HUDEP-2 (cell line): ENCODE measurements around the gene SELENOS.
A peak's percentile ranks its signal among the peaks of the same experiment; 100 is the strongest.
"Not testable (repeated sequence)": the region's sequence is repeated elsewhere in the genome, so short reads cannot be mapped to it uniquely, and the experiment has no call there.

Source experiments
- DNase-seq, 76 experiments: peaks; one replicate each; lab custom pipeline; 2025; ENCODE audit not compliant: unreplicated experiment in 76 of 76; lab: John Stamatoyannopoulos, UW

The SELENOS gene

GRCh38 chr15:101310161-101310480 lies 32.8 kb upstream of the SELENOS start:
- no peak for DNase-seq

- DNase-seq, result no peak
Measured at GRCh38 chr15:101309436-101310160, 32.3 kb upstream of the SELENOS start.

DNA sequence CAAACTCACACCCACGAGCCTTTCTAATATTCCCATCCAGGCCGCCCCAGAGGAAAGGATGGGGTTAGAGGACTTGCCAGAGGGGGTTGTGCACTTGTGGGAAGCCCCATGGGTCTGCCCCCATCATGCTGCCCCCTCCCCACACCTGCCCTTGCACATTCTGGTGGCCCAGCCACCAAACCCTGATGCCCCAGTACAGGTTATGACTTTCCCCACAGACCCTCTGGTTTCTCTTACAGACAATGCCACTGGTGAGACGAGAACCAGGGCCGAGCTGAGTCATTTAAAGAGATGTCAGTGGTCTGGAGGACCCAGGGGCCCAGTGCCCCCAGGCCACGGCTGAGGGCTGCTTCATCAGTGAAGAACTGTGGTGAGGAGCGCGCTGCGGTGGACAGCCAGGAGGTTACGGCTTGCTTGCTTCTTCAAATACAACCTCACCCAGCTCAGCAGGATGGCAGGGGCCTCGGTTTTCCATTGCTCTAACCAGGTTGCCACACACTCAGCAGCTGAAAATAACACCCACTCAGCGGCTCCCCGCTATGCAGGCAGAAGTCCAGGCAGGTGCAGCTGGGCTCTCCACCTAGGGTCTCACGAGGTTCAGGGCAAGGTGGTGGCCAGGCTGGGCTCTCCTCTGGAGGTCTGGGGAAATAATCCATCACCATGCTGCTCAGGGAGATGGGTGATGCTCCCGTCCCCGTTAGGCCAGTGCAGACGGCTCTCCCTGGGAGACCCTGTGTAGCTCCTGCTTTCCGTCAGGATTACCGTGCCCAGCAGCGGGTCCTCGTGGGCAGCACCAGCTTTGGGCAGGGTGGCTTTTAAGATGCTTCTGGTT lies 31.5 kb upstream of the SELENOS start:
- no peak for DNase-seq

- DNase-seq, result no peak
Measured at GRCh38 chr15:101307897-101308603, 30.8 kb upstream of the SELENOS start.

DNA sequence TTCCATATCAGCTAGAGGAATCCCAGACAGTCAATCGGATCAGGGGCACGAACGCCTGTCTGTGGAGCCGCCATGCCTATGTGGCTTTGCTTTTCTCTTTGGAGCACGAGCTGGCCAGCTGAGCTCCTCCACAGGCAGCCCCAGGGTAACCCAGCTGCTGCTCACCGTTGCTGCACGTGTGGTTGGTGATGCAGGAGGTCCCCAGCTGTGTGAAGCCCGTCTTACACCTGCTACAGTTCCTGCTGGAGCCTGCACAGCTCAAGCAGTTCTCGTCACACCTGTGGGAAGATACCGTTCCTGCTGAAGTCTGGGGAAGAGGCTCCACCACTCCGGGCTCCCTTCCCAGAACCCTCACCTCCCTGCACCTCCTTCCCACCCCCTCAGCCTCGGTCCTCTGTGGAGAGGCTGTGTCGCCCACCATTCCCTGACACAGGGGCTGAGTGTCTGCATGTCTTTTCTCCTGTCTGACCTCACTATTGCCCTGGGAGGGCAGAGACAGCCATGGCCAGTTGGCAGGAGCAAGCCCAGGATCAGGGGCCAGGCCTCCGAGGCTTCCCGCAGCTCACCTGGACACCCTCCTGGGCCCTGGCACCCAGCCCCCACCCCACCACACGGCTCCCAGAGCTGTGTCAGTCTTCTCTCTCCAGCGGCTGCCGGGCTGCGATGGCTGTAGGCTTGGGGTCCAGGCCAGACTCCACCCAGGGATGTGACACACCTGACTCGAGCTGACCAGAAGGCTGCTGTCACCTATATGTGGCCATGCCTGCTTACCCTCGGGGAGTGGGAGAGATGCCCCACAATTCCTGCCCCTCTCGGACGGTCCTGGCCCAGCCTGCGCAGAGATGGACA lies 30.0 kb upstream of the SELENOS start:
- no peak for DNase-seq

GRCh38 chr15:101306341-101307047 lies 29.2 kb upstream of the SELENOS start:
- no peak for DNase-seq

GRCh38 chr15:101305820-101306255 lies 28.6 kb upstream of the SELENOS start:
- no peak for DNase-seq

GRCh38 chr15:101303408-101303807 lies 26.1 kb upstream of the SELENOS start:
- no peak for DNase-seq

DNA sequence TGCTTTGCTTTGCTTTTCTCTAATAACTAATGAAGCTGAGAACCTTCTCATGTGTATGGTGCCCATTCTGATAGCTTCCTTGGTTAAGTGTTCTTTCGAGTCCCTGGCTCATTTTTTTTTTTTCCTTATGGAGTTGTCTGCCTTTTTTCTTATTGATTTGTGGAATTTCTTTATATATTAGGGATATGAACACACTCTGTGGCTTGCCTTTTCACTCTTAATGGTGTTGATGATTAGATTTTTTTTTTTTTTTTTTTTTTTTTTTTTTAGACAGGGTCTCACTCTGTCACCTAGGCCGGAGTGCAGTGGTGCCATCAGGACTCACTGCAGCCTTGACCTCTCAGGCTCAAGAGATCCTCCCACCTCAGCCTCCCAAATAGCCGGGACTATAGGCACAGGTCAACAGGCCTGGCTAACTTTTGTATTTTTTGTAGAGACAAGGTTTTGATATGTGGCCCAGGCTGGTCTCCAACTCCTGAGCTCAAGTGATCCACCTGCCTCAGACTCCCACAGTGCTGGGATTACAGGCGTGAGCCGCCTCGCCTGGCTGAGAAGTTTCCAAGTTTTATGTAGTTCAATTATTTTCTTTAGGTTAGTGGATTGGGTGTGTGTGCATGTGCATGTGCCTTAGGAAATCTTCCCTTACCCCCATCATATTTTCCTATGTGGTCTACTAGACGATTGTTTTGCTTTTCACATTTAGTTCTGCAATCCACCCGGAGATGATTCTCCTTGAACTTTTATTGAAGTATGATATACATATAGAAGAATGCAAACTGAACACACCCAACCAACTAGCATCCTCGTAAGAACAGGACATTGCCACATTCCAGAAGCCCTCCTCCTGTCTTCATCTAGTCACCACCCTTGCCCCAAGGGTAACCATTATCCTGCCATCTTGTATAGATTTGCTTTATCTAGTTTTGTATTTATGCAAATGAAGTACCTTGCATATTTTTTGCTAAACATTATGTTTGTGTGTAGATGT lies 19.4 kb upstream of the SELENOS start:
- no peak for DNase-seq

DNA sequence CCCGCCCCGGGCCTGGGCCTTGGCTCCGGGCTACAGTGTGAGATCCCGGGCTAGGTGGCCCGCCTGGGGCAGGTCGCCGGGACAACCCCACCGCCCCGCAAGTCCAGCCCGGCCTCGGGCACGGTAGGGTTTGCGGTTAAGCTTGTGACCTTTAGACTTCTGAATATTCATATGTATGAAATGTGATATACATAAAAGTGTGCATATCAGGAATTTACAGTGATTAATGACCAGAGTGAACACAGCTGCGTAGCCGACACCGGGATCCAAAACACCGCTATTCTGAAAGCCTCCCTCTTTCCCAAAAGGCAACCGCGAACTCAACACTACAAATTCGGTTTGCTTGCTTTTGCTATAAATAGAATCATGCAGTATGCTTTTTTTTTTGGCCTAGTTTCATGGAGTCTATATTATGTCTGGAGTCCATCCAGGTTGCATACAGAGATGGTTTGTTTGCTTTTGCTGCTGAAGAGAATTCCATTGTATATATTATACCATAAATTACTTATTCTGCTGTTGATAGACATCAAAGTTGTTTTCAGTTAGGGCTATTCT lies 18.4 kb upstream of the SELENOS start:
- DNase-seq, result peak in 1 of 76 experiments; percentile 47

DNA sequence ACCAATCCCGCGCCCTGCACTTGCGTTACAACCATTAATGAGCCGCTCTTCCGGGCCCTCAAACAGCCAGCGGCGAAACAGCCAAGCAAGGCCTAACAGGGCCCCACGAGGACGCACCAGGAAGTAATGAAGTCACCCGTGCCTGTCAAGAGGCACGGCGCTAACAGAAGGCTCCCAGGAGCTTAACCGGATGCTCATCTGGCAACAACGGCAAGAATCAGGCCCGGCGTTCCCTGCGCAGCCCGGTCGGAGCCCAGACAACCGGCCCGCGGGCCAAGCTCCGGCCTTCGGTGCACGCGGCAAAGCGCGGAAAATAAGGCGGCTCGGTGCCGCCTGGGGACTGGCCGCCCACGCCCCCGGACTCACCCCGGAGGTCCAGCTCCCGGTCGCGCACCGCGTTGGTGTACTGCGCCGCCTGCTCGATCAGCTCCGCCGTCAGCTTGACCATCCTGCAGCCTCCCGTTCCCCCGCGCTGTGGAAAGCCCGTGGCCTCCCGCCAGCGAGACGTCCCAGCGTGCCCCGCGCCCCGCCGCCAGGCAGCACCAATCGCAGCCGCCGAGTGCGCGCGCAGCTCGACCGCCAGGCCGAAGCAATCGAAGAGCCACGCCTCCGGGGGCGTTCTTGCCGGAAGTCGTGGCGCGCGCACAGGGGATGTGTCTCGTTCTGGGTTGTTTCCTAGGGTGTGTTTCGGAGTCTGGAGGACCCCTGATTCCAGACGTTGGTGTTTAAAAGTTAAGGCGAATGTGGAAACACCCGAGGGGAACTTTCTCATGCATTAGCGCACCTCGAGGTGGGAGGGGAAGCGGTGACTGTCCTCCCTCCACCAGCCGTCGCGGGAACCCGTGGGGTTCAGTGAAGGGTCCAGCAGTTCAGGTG lies 17.7 kb upstream of the SELENOS start, which contains the start of gene SNRPA1:
TSS of gene SNRPA1 (minus strand) at position 518 of the 876 bp plus-strand sequence. CDS start at position 448, 70 bp downstream.
- DNase-seq, result peak in 75 of 76 experiments; percentile 30 to 96 (median 92)

- DNase-seq, result no peak
Measured at GRCh38 chr15:101293122-101293521, 15.8 kb upstream of the SELENOS start.

DNA sequence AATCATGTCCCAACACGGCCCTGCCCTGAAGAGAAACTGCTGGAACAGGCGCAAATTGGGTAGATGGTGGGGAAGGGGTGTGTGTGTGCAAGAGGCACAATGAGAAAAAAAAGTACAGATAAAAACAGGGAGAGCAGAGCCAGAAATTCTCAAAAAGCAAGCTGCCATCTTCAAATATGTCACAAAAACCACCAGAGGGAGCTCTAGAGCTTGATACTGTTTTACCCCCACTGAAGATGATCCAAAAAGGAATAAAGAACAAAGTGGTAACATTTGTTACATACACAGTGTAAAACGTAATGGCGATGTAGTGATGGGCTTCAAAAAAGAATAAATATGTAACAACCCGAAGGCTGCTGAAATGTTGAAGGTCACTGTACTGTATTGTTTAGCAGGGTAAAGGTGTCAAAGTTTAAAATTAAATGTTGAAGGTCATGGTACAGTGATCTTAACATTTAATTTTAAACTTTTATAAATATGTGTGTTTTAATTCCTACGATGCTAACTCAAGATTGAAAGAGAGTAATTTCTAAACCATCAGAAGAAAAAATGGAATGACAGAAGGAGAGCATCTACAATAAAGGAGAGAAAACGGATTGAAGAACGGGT lies 11.7 kb upstream of the SELENOS start:
- DNase-seq, result peak in 30 of 76 experiments; percentile 6 to 75 (median 44)

DNA sequence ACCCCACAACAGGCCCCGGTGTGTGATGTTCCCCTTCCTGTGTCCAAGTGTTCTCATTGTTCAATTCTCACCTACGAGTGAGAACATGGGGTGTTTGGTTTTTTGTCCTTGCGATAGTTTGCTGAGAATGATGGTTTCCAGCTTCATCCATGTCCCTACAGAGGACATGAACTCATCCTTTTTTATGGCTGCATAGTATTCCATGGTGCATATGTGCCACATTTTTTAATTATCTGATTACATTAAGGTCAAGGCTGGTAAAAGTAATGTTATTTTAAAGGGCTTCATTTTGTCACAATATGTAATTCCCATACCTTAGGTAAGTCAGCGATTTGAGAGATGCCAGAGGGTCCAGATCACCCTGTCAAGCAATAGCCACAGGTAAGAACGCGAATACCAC lies 10.1 kb upstream of the SELENOS start:
- DNase-seq, result not testable (repeated sequence)

GRCh38 chr15:101286471-101287114 lies 9.3 kb upstream of the SELENOS start:
- no peak for DNase-seq

- DNase-seq, result no peak
Measured at GRCh38 chr15:101283931-101284330, 6.6 kb upstream of the SELENOS start.
